HL-60/S4 (cell line): ENCODE results near the gene SZT2.
"Not testable (repeated sequence)": the region's sequence is repeated elsewhere in the genome, so short reads cannot be mapped to it uniquely, and the experiment has no call there.

Source experiments
- in situ Hi-C: fragments of 300-500 bp; cut with MboI; formaldehyde crosslinking; loops from 2 replicates; pipeline ENCODE4 v1.14.3; 2022; ENCODE audit warnings: low sequenced_read_pairs

Gene SZT2

DNA sequence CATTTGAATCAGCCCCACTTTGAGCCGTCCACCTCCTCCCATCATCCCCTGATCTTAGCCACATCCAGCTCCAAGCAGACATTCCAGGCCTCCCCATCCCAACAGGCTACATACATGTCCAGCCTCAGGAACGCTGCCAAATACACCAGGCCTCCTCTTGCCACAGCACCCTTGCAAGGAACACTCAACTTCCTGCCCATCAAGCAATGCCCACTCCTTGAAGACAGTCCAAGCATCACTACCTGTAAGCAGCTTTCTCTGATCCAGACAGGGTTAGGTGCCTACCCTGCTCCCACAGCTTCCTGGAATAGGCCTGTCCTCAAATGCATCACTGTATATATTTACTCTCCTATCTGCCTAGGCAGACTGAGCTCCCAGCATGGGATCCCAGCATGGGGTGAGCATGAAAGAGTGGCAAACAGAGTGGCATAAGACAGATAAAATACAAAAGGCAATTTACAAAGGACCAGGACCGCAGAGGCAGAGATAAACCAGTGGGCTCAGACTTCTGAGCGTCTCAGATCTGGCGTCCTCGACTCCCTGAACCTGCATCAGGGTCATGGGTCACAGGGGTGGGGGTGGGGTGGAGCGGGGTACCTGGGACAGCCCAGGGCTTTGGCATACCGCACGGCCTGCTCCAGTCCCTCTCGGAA lies 63.2 kb downstream of the SZT2 start:
- in situ Hi-C loops = no loop called here

GRCh38 chr1:43453442-43454269 lies 64.0 kb downstream of the SZT2 start, which contains the start of gene HYI:
HYI (minus strand) TSS chr1:43453931; CDS start chr1:43453793, 138 bp downstream.
- in situ Hi-C loops = no loop called here

GRCh38 chr1:43454270-43455011 lies 64.7 kb downstream of the SZT2 start:
- in situ Hi-C loops = no loop called here

DNA sequence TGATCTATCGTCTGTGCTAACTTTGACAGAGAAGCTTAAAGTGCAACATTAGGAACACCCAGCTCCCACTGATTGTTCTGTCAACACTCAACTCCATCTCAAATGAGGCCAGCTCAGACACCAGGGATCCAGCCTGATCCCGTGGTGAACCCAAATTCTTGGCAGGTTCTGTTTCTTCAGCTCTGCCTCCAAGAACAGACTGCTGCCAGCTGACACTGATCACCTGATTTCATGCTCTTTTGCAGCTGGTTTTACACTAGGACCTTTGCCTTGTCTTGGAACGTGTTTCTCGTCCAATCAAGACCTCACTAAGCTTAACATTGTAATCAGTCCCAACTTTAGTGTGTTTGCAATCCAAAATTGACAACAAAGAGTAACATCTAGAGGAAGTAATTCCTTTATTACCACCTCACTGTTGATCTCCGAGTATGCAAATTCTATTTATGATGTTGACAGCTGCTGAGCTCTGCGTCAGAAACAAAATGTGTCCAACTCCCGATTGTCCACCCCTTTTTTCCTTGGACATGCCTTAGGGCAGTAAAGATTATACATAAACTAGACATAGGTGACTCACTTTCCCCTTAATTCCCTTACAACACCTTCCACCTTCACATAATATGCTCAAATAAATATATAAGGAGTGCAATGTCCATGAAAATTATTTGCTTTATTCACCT lies 65.7 kb downstream of the SZT2 start:
- in situ Hi-C loops = no loop called here

DNA sequence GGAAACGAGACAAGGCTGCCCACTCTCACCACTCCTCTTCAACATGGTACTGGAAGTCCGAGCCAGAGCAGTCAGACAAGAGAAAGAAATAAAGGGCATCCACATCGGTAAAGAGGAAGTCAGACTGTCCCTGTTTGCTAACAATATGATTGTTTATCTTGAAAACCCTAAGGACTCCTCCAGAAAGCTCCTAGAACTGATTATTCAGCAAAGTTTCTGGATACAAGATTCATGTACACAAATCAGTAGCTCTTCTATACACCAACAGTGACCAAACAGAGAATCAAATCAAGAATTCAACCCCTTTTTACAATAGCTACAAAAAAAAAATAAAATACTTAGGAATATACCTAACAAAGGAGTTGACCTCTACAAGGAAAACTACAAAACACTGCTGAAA lies 68.7 kb downstream of the SZT2 start:
- in situ Hi-C loops = not testable (repeated sequence)

- in situ Hi-C loops = no loop called here
These were observed 71.4 kb downstream of the SZT2 start for GRCh38 chr1:43460988-43461693.

GRCh38 chr1:43463479-43463878 lies 73.8 kb downstream of the SZT2 start:
- in situ Hi-C loops = no loop called here

DNA sequence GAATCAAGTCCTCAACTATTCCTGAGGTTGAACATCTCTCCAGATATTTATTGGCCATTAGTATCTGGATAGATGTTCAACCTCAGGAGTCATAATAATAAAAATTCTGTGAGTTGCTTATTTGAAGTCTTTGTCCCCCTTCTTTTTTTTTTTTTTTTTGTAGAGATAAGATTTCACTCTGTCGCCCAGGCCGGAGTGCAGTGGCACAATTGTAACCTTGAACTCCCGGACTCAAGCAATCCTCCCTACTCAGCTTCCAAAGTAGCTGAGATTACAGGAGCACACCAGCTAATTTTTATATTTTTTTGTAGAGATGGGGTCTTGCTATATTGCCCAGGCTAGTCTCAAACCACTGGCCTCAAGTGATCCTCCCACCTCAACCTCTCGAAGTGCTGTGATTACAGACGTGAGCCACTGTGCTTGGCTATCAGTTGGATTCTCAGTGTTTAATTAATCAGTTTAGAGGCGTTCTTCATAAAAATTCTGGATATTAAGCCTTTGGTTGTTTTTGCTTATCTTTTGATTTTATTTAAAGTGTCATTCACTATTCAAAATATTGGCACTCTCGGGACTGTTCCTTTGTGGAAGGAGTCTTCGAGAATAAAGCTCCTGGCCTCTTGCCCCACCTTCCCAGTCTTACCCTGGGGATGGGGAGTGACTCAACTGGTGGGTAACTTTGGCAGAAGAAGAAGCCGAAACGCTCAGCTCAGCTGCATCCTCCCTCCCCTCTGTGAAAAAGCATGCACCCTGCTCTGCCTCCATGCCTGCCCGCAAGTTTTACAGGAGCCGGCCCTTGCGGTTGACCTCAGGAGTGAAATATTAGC lies 75.2 kb downstream of the SZT2 start:
- in situ Hi-C loops = no loop called here

DNA sequence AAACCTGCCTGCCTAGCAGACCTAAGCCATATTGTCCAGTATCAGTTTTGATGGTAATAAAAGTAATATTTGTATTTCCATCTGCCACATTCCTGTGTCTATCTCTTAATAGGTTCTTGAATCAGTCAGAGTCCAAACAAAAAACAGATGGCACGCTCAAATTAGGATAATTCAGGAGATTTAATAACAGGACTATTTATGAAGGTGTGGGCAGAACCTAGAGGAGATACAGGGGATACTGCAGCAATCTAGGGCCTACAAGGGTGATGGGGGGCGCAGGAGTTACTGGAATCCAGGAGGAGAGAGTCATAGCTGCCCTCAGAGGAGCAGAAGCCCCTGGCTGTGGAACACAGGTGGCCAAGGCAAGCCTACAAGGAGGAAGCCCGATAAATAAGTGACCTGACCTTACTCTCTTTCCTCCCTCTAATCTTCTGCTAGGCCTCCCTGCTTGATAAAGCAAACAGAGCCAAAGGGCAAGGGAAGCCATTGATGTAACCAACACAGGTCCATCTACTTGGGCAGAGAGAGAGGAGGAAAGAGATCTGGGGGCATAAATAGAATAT lies 75.9 kb downstream of the SZT2 start:
- in situ Hi-C loops = no loop called here

DNA sequence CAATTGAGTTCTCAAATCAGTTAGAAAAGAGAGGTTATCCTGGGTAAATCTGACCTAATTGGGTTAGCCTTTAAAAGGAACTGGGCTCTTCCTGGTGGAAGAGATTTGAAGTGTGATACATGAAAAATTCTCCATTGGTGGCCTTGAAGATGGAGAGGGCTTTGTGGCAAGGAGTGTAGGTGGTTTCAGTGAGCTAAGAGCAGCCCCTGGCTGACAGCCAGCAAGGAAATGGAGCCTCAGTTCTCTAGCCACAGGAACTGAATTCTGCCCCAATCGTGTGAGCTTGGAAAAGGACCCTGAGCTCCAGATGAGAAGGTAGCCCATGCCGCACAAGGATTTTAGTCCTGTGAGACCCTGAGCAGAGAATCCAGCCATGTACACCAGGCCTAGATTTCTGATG lies 76.7 kb downstream of the SZT2 start:
- in situ Hi-C loops = no loop called here

DNA sequence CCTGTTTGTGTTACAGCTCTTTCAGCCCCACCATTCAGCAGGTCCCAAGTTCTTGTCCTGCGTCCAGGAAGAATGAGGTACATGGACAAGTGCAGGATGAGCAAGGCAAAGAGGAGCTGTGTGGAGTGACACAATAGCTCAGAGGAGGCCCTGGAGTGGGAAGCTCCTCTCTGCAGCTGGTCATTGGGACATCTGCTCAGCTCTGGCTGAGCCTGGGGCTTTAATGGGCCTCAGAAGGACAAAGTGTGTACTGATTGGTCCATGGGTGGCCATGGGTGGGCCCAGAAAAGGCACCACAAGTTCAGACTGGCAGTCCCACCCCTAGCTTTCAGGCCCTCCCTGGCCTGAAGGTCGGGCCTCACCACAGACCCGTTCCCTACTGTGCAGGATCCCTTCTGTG lies 78.7 kb downstream of the SZT2 start:
- in situ Hi-C loops = no loop called here

- in situ Hi-C loops = no loop called here
These were observed 80.2 kb downstream of the SZT2 start for GRCh38 chr1:43469932-43470331.

GRCh38 chr1:43472087-43472462 lies 82.4 kb downstream of the SZT2 start:
- in situ Hi-C loops = no loop called here

DNA sequence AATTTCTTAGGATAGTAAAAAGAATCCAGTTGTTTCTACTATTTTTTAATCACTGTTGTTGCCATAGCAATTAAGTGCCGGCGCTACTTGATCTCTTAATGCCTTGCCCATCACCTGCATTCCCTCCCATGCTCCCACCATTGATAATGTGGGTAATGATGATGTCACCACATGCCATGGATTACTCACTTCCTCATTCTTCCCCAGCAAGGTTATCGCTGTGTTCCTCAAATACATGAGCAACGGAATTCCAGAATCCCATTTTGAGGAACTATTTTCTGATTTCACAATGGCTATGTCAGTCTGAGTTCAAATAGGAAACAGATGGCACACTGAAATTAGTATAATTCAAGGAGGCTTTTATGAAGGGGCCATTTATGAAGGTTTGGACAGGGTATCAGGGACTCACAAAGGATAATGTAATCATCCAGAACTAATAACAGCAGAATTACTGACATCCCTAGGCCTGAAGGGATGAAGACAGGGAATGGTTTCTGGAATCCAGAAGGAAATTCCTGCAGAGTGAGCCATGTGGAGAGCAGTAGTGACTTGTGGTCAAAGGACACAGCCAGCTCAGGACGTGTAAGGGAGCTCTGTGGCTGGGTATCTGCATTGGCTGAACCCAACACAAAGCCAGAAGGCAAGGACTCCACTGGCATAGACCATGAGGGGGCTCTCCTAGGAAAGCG lies 82.9 kb downstream of the SZT2 start:
- in situ Hi-C loops = not testable (repeated sequence)

DNA sequence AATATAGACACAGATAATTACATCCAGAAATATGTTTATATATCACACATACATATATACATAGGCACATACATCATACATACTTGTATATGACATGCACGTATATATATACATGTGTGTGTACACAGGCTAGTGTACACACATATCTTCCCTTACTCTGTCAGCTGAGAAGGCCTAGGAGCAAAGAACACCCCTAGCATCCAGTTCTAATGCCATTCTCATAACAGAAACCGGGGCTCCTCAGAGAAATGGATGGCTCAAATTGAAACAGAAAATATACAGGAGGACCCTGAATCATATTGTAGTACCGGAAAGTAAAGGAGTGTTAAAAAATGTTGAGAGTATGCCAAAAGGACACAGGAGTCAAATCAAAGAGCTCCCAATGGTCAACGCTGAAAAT lies 83.8 kb downstream of the SZT2 start:
- in situ Hi-C loops = no loop called here

DNA sequence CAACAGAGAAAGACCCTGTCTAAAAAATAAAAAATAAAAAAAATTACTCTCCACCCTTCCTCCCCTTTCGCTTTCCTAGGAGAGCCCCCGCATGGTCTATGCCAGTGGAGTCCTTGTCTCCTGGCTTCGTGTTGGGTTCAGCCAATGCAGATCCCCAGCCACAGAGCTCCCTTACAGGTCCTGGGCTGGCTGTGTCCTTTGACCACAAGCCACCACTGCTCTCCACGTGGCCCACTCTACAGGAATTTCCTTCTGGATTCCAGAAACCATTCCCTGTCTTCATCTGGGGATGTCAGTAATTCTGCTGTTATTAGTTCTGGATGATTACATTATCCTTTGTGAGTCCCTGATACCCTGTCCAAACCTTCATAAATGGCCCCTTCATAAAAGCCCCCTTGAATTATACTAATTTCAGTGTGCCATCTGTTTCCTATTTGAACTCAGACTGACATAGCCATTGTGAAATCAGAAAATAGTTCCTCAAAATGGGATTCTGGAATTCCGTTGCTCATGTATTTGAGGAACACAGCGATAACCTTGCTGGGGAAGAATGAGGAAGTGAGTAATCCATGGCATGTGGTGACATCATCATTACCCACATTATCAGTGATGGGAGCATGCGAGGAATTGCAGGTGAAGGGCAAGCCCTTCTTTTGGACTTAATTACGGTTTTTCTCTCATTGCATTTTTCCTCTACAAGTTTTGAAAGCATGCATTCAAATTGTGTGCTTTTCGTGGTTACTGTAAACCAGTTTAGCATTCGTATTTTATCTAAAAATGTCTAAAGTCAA lies 86.1 kb downstream of the SZT2 start:
- in situ Hi-C loops = not testable (repeated sequence)

- in situ Hi-C loops = no loop called here
These were observed 88.0 kb downstream of the SZT2 start for GRCh38 chr1:43477716-43478115.

GRCh38 chr1:43479414-43479813 lies 89.7 kb downstream of the SZT2 start:
- in situ Hi-C loops = no loop called here
